GM12864 (cell line): ENCODE results near the gene GALNT2.

Source experiments
- DNase-seq: peaks from one replicate; pipeline ENCODE4 v3.0.0-alpha.2; 2011; ENCODE audit warnings: low read depth
- H3K4me3 ChIP-seq: 2 replicates; pipeline ENCODE4 v1.5.1; 2011; ENCODE audit warnings: mild to moderate bottlenecking, low read depth, low read length, control low read depth
- TF ChIP-seq, protein P1 (sequence below): IDR thresholded peaks from 2 replicates; pipeline ENCODE4 v1.5.1; 2011; ENCODE audit warnings: low read depth, mild to moderate bottlenecking, moderate library complexity, low read length, control low read depth, inconsistent platforms; ENCODE audit errors: missing control alignments

The GALNT2 gene

DNA sequence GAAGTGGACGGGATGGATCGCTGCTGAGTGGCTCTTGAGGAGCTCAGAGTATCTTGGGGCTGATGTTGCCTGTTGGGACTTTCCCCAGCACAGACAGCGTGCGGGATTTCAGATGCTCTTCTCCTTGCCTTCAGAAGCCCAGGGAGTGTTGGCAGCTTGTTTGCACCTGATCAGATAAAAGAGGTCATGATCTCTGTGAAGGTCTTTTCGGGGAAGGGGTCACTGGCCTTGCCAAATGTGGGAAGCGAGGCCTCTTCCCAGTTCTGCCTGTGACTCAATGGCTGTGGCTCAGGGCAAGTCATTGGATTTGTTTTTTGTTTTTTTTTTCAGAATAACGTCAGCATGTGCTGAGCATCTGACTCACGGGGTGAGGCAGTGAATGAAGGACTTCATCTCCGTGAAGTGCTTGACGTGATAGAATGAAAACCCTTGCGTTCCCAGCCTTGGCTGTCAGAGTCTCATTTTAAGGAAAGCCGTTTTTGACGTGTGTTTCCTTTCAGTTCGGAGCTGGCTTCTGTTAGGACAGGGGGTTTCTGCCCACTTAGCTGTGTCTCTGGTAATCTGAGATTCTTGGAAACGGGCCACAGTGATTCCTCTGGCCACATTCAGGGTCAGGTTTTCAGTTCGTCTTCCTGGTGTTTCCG, 46.7 kb downstream of the GALNT2 start:
- DNase-seq: no peak
- H3K4me3 ChIP-seq: no peak overlapping the region
- TF ChIP-seq, protein P1, sequence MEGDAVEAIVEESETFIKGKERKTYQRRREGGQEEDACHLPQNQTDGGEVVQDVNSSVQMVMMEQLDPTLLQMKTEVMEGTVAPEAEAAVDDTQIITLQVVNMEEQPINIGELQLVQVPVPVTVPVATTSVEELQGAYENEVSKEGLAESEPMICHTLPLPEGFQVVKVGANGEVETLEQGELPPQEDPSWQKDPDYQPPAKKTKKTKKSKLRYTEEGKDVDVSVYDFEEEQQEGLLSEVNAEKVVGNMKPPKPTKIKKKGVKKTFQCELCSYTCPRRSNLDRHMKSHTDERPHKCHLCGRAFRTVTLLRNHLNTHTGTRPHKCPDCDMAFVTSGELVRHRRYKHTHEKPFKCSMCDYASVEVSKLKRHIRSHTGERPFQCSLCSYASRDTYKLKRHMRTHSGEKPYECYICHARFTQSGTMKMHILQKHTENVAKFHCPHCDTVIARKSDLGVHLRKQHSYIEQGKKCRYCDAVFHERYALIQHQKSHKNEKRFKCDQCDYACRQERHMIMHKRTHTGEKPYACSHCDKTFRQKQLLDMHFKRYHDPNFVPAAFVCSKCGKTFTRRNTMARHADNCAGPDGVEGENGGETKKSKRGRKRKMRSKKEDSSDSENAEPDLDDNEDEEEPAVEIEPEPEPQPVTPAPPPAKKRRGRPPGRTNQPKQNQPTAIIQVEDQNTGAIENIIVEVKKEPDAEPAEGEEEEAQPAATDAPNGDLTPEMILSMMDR: no peak

DNA sequence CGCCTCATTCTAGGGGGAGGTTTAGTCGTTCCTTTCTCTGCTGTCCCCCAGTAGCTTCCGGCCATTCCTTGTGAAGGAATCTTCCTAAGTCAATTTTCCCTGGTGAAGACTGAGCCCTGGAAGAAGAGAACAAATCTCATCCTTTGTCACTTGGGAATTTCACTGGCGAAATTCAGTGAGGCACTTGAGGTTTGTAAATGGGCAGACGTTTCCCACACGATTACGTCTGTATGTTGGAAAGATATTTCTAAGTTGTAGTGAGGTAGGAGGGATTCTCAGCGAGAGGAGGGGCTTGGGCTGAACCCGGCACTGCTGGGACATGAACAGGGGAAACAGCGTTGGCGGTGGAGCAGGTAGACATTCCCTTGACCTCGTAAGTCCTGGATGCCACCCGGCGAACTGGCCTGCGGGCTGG, 47.2 kb downstream of the GALNT2 start:
- H3K4me3 ChIP-seq: no peak overlapping the region
- no peak for DNase-seq
- TF ChIP-seq, protein P1: no peak

DNA sequence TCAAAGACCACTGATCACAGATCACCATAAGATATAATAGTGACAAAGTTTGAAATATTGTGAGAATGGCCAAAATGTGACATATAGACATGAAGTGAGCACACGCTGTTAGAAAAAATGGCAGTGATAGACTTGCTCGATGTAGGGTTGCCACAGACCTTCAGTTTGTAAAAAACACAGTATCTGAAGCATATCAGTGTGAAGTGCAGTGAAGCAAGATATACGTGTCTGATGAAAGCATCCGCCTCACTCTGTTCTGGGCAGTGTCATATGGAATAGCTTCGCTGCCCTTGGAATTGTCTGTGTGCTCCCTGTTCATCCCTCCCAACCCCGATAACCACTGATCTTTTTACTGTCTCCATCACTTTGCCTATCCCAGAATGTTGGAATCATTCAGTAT, 50.7 kb downstream of the GALNT2 start:
- DNase-seq: no peak
- H3K4me3 ChIP-seq: no peak overlapping the region
- TF ChIP-seq, protein P1: no peak

DNA sequence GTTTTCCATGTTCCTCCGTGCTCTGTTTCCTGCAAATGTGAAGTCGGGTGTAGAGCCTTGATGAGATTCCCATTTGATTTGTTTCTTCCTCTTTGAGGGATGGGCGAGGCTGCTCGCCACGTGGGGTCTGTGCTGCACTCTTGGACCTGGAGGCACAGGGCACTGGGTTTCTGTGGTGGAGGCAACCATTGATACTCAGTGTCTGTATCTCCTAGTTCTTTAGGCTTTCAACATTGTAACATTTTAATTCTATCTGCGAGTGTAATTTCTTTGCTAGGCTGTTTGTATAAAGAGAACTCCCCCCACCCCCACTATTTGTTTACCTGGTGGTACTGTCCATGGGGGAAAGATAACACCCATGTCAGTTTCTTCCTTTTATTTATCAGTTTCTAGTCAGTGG, 52.3 kb downstream of the GALNT2 start:
- TF ChIP-seq, protein P1: no peak
- no peak for DNase-seq
- no peak overlapping the region for H3K4me3 ChIP-seq

DNA sequence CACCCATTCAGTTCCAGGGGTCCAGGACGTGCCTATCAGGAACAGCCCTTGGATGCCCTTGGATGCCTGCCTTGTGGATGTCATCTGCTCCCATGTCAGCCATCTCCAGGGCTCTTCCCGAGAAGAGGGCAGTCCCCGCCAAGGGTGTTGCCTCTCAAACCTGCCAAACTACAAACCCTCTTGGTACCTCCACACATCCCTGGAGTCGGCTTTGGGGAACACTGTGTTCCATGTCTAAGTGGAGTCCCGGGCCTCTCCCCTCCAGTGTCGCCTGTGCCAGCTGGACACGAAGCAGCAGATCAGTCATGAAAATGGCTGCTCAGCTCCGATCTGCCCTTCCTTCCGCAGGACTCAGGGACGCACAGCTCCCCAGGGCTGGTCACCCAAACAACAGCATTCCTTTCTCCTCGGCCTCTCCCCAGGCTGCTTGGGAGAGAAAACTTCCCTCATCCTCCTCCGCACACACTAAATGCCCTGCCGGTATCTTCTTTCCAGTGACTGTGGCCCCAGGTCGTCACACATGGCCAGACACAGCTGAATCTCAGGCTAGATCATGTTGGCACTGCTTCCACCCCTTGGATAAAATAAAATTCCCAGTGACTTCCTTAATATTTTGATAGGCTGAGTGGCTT, 53.4 kb downstream of the GALNT2 start:
- no peak overlapping the region for H3K4me3 ChIP-seq
- no peak for DNase-seq

DNA sequence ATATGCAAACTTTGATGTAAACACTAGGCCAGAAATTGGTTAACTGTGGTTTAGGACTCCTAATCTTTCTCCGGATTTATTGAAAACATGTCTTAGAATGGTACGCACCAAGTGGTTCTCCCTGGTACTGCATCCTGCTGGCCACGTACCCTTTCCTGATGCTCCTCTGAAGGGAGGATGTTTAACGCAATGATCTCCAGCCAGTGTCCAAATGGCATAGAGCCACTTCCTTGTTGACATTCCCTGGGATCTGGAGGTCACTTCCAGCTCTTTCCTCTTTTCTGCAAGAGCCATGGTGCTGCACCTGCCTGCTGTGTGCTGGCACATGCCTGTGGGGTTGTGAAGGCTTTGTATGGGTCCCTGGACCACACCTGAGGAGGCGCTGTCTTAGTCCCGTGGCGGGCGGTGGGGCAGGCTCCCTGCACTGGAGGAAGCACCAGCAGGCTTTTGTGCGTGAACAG, 53.9 kb downstream of the GALNT2 start:
- DNase-seq: no peak
- TF ChIP-seq, protein P1: peak; percentile 84
- no peak overlapping the region for H3K4me3 ChIP-seq

More for the DNA sequence above, 53.4 kb downstream of the GALNT2 start:
- TF ChIP-seq, protein P1: no peak

DNA sequence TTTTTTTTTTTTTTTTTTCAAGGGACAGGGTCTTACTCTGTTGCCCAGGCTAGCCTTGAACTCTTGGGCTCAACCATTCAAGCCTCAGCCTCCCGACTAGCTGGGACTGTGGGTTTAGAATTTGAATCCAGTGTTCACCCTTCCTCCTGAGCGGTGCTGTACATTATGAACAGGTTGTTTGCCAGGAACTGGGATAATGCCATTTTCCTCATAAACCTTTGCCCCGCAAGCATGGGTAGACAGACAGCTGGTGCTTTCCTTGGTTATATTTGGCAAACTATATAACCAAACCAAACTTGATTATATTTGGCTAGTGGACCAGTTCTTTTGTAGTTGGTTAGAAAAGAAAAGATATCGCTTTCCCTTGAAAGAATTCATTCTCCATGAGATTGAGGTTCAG, 54.9 kb downstream of the GALNT2 start:
- H3K4me3 ChIP-seq: no peak overlapping the region
- DNase-seq: no peak

More for the DNA sequence above, 54.9 kb downstream of the GALNT2 start:
- TF ChIP-seq, protein P1: no peak
